HEK293T (cell line): ENCODE results near the gene INPP5A.

Experiments
- CTCF ChIA-PET: fragments of 350-600 bp; formaldehyde crosslinking; extraction: SDS; loops from one replicate; lab custom pipeline; 2021; ENCODE audit warnings: antibody characterized with exemption, inconsistent platforms; lab: Yijun Ruan, JAX
- POLR2A ChIA-PET: fragments of 350-600 bp; formaldehyde crosslinking; extraction: SDS; loops from one replicate; lab custom pipeline; 2020; ENCODE audit warnings: antibody characterized with exemption, inconsistent platforms; lab: Yijun Ruan, JAX
- DNase-seq: peaks from one replicate; pipeline ENCODE4 v3.0.0; 2012; ENCODE audit warnings: mixed read lengths; ENCODE audit errors: extremely low spot score
- ARNT ChIP-seq: fragments of 450-650 bp; IDR thresholded peaks from 2 replicates; pipeline ENCODE4 v1.6.1; 2017; ENCODE audit warnings: mild to moderate bottlenecking
- BHLHE40 ChIP-seq: fragments of 450-650 bp; IDR thresholded peaks from 2 replicates; pipeline ENCODE4 v1.6.1; 2016; ENCODE audit warnings: mild to moderate bottlenecking, moderate library complexity, borderline replicate concordance
- CTBP1 ChIP-seq: fragments of 450-650 bp; IDR thresholded peaks from 2 replicates; pipeline ENCODE4 v1.6.1; 2016; ENCODE audit warnings: borderline replicate concordance
- ELF4 ChIP-seq: fragments of 450-650 bp; IDR thresholded peaks from 2 replicates; pipeline ENCODE4 v1.6.1; 2017; ENCODE audit warnings: antibody characterized with exemption
- FOXA1 ChIP-seq: fragments of 450-650 bp; IDR thresholded peaks from 2 replicates; pipeline ENCODE4 v1.6.1; 2016; ENCODE audit warnings: mild to moderate bottlenecking
- FOXK2 ChIP-seq: fragments of 450-650 bp; IDR thresholded peaks from 2 replicates; pipeline ENCODE4 v1.6.1; 2016; ENCODE audit warnings: mild to moderate bottlenecking
- FOXM1 ChIP-seq: fragments of 450-650 bp; IDR thresholded peaks from 2 replicates; pipeline ENCODE4 v1.6.1; 2017; ENCODE audit warnings: mild to moderate bottlenecking, borderline replicate concordance
- HDGF ChIP-seq: fragments of 450-650 bp; IDR thresholded peaks from 2 replicates; pipeline ENCODE4 v1.6.1; 2017; ENCODE audit warnings: antibody characterized with exemption, borderline replicate concordance
- L3MBTL2 ChIP-seq: fragments of 450-650 bp; conservative IDR thresholded peaks from 2 replicates; pipeline ENCODE4 v1.6.1; 2016; ENCODE audit warnings: mild to moderate bottlenecking
- LEF1 ChIP-seq: fragments of 450-650 bp; IDR thresholded peaks from 2 replicates; pipeline ENCODE4 v1.6.1; 2017; ENCODE audit warnings: mild to moderate bottlenecking, borderline replicate concordance
- NFRKB ChIP-seq: fragments of 450-650 bp; IDR thresholded peaks from 2 replicates; pipeline ENCODE4 v1.6.1; 2016; ENCODE audit warnings: mild to moderate bottlenecking, moderate library complexity
- SP1 ChIP-seq: fragments of 450-650 bp; IDR thresholded peaks from 2 replicates; pipeline ENCODE4 v1.6.1; 2017
- SUZ12 ChIP-seq: fragments of 450-650 bp; IDR thresholded peaks from 2 replicates; pipeline ENCODE4 v1.6.1; 2016; ENCODE audit warnings: mild to moderate bottlenecking
- TARDBP ChIP-seq: fragments of 450-650 bp; IDR thresholded peaks from 2 replicates; pipeline ENCODE4 v1.6.1; 2016
- ZNF384 ChIP-seq: fragments of 450-650 bp; IDR thresholded peaks from 2 replicates; pipeline ENCODE4 v1.6.1; 2016
- TF ChIP-seq, protein P1 (sequence below): fragments of 450-650 bp; IDR thresholded peaks from 2 replicates; pipeline ENCODE4 v1.6.1; 2016

Gene INPP5A

DNA sequence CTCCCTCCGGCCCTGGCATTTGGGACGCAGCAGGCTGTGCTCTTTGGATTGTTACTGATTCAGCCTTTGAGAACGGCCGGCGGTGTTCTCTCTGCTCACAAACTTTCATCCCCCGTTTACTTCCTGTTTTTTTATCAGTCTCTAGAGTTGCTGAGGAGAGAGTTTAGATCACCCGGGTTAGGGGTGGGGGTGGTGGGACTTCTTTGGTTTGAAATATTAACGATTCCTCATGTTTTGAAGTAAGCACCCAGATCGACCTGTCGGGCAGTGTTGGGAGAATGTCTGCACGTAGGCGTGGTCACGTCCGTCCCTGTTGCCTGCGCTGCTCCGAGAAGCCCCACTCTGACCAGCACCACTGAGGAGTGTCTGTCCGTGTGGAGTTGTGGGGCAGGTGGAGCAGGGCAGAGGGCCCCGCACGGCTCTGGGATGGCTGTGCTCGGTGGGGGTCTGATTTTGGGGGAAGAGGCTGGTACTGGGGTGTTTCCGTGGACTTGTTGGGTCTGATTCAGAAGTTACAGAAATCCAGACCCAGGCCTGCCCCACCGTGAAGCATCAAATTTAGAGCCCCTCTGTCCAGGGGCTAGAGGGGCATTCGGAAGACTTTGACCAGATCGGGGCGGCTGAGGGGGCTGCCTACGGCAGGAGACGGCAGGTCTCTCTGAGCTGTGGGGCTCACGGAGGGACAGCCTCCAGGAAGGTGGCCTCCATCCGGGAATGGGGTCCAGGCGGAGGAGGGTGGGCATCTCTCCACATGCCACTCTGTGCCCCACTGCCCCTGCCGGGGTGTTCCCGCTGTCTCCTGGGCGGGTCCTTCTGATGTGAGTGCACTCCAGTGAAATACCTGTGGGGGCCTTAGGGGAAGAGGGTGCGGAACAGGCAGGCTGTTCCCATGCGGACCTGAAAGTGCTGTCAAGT is 7.4 kb downstream of the INPP5A start:
- TF ChIP-seq FOXA1 (no peak), BHLHE40 (no peak), SUZ12 (no peak), FOXM1 (no peak), ZNF384 (no peak), ELF4 (no peak), TARDBP (no peak), NFRKB (no peak), FOXK2 (no peak), LEF1 (no peak), CTBP1 (no peak), ARNT (no peak)
- TF ChIP-seq, protein P1, sequence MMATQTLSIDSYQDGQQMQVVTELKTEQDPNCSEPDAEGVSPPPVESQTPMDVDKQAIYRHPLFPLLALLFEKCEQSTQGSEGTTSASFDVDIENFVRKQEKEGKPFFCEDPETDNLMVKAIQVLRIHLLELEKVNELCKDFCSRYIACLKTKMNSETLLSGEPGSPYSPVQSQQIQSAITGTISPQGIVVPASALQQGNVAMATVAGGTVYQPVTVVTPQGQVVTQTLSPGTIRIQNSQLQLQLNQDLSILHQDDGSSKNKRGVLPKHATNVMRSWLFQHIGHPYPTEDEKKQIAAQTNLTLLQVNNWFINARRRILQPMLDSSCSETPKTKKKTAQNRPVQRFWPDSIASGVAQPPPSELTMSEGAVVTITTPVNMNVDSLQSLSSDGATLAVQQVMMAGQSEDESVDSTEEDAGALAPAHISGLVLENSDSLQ, result no peak
- CTCF ChIA-PET, result no interaction called here
- DNase-seq, result no peak
- POLR2A ChIA-PET, result no interaction called here

DNA sequence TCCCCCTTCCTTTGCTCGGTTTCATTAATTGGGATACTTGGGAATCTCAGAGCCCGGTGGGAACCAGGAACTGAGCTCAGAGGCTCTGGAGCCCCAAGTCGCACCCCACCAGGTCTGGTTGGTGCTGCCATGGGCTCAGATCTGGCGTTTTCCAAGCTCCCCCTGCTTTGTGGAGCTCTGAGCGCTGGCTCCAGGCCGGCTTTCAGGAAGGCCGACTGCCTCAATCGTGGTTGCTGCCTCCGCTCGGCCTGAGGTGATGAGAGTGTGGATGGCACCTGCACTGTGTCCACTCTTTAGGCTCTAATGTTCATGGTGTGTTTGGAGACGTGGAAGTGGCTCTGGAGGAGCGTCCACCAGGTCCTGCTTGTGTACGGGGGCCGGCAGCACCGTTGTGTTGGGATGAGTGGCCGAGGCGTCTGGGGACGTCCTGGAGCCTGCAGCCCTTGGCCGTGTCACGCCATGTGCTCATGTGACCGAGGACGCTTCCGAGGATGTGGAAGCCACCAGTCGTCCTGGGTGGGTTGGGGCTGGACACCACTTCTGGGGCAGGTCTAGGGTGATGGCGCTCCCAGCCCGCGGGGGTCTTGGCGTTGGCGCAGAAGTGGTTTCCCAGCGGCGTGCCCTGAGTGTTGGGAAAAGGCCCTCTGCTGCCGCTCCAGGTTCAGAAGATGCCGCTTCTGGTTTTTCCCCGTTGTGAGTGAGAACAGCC is 8.2 kb downstream of the INPP5A start:
- no peak for TF ChIP-seq FOXM1
- no peak for TF ChIP-seq LEF1
- no peak for TF ChIP-seq NFRKB
- ChIA-PET CTCF (no interaction called here), POLR2A (no interaction called here)
- DNase-seq, result no peak

DNA sequence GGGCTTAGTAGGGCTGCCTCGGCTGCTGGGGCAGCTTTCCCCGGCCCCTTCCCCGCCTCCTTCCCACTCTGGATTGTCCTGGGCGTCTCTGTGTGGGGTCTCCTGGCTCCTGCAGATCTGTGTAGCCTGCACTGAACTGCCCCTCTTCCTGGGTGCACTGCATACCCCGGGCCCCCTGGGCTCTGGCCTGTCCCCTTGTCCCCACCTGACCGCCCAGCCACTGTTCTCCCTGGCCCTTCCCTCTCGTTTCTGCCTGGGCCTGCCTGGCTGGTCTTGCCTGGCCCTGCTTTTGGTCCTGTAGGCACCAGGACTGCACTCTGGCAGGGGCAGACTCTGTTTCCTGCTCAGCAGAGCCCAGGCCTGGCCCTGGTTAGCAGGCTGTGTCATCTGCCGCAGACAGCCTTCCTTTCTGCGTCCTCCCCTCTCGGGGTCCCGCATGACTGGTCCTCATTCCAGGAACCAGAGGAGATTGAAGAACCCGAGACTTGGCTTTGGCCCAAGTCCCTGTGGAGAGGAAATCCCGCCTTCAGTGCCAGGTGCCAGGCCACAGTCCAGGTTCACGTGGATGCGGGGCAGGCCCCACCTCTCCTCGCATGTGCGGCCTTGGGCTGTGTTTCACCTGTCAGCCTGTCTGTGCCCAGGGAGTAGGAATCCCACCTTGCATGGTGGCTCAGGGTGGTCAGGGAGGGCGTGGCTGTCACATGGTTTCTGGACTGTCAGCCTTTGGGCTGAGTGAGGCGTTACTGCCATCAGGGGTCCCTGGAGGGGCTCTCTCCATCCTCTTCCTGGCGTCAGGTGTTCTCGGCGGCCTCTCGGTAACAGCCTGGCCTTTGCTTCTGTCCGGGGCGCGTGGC is 9.2 kb downstream of the INPP5A start:
- POLR2A ChIA-PET, result no interaction called here
- TF ChIP-seq SP1 (no peak), TARDBP (no peak)
- DNase-seq, result no peak
- CTCF ChIA-PET, result no interaction called here

DNA sequence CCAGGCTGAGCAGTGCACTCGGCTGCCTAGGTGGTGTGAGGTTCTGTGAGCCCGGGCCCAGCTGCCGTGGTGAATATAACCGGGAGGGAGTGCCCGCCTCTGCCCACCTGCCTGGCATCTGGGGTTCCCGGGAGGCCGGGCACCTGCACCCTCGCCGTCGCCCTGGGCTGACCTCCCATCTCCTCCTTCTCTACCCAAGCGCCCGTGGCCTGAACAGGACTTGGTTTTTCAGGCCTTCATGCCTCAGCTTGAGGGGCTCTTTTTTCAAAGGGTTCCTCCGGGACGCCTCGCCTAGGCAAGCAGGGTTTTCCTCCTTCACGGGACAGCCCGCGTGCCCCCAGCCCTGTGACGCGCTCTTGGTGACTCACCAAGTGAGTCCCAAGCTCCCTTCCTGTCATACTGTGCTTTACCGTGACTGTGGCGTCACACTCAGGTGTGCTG is 9.9 kb downstream of the INPP5A start:
- no peak for DNase-seq
- POLR2A ChIA-PET, result no interaction called here
- TF ChIP-seq BHLHE40 (no peak), ZNF384 (no peak), HDGF (no peak), ARNT (no peak), L3MBTL2 (no peak), FOXA1 (no peak)
- CTCF ChIA-PET, result no interaction called here

DNA sequence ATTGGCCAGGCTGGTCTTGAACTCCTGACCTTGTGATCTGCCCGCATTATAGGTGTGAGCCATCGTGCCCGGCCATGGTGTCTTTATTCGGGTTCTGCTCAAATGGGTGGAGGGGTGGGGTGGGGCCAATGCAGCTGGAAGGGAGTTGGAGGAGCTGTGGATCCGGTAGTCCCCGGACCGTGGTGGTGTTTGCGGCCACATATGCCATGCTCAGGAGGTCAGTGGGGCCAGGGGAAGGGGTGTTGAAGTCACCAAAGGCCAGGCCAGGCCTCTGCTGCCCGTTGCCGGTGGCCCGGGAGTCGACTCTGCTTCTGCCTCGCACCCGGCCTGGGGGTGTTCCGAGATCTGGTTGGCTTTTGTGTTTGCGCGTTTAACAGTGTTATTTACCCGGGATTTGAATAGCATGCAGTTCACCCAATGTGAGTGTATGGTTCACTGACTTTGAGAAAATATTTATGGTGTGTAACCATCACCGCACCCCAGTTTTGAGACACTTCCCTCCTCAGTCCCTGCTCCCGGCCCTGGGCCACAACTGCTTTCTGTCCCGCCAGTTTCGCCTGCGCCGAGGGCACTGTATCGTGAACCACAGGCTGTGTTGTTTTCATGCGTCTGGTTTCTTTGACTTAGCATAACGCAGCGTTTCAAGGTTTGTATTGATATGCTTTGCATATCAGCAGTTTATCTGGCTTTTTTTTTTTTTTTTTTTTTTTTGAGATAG is 10.7 kb downstream of the INPP5A start:
- TF ChIP-seq SUZ12 (no peak), ZNF384 (no peak), TARDBP (no peak), BHLHE40 (no peak), LEF1 (no peak), ARNT (no peak)
- CTCF ChIA-PET, result no interaction called here
- POLR2A ChIA-PET, result no interaction called here
- DNase-seq, result no peak

DNA sequence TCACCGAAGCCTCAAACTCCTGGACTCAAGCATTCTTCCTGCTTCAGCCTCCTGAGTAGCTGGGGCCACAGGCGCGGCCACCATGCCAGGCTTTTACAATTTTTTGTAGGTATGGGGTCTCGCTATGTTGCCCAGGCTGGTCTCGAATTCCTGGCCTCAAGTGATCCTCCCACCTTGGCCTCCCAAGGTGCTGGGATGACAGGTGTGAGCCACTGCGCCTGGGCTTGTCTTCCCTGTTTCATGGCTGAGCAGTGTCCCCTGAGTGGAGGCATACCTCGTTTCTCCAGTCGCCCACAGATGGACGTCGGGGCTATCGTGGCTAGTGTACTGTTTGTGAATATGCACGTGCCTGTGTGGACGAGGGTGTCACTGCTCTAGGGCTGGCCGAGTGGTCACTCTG is 11.3 kb downstream of the INPP5A start:
- CTCF ChIA-PET, result no interaction called here
- POLR2A ChIA-PET, result no interaction called here
- no peak for TF ChIP-seq FOXA1
- no peak for TF ChIP-seq NFRKB
- no peak for TF ChIP-seq SUZ12
- TF ChIP-seq LEF1, result no peak
- TF ChIP-seq ARNT, result no peak
- TF ChIP-seq, protein P1, result no peak
- no peak for TF ChIP-seq BHLHE40
- no peak for TF ChIP-seq L3MBTL2
- no peak for TF ChIP-seq CTBP1
- TF ChIP-seq FOXM1, result no peak
- TF ChIP-seq ELF4, result no peak
- no peak for TF ChIP-seq SP1
- no peak for TF ChIP-seq FOXK2
- TF ChIP-seq HDGF, result no peak
- TF ChIP-seq TARDBP, result no peak
- TF ChIP-seq ZNF384, result no peak
- no peak for DNase-seq
